Type B pancreatic cell (in vitro differentiated cells): ENCODE data around the gene HTR5A. TPM values are rescaled to one million over a fixed set of nuclear protein-coding genes. Genes with fewer than 3 reads are reported as not detected.

Experiments used
- DNase-seq: peaks from one replicate; pipeline ENCODE4 v3.0.0; 2021; ENCODE audit warnings: mixed read lengths; ENCODE audit not compliant: unreplicated experiment; ENCODE audit errors: extremely low spot score
- H3K27ac Mint-ChIP-seq: 2 replicates; pipeline ENCODE4 v1.8.0; 2021; ENCODE audit warnings: mild to moderate bottlenecking, mixed read lengths
- H3K27me3 Mint-ChIP-seq: 2 replicates; pipeline ENCODE4 v1.8.0; 2021; ENCODE audit warnings: mixed read lengths
- H3K36me3 Mint-ChIP-seq: 2 replicates; pipeline ENCODE4 v1.8.0; 2021; ENCODE audit warnings: mixed read lengths
- H3K4me1 Mint-ChIP-seq: one replicate; pipeline ENCODE4 v1.8.0; 2021; ENCODE audit warnings: mixed read lengths; ENCODE audit not compliant: unreplicated experiment
- H3K4me3 Mint-ChIP-seq: 2 replicates; pipeline ENCODE4 v1.8.0; 2021; ENCODE audit warnings: mild to moderate bottlenecking, mixed read lengths
- H3K9me3 Mint-ChIP-seq: 2 replicates; pipeline ENCODE4 v1.8.0; 2021; ENCODE audit warnings: mixed read lengths
- total RNA-seq: library from RNA; stranded (reverse); gene quantifications from 2 replicates; pipeline ENCODE4 v1.2.1, GENCODE V29; 2021; ENCODE audit warnings: low replicate concordance
- TF ChIP-seq, protein P1 (sequence below): fragments of 200-600 bp; sonication (generic); conservative IDR thresholded peaks from 2 replicates; pipeline ENCODE4 v1.5.0; 2021; ENCODE audit warnings: antibody characterized with exemption, mild to moderate bottlenecking

HTR5A gene
- total RNA-seq, 1 donor from 2014 or later, result not detected

DNA sequence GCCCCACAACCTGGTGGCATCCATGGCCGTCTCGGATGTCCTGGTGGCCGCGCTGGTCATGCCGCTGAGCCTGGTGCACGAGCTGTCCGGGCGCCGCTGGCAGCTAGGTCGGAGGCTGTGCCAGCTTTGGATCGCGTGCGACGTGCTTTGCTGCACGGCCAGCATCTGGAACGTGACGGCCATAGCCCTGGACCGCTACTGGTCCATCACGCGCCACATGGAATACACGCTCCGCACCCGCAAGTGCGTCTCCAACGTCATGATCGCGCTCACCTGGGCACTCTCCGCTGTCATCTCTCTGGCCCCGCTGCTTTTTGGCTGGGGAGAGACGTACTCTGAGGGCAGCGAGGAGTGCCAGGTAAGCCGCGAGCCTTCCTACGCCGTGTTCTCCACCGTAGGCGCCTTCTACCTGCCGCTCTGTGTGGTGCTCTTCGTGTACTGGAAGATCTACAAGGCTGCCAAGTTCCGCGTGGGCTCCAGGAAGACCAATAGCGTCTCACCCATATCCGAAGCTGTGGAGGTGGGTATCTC is 1.1 kb downstream of the HTR5A start:
- DNase-seq, result no peak
- H3K9me3 Mint-ChIP-seq, result no peaks in the 10 kb centered on the region
- TF ChIP-seq, protein P1, sequence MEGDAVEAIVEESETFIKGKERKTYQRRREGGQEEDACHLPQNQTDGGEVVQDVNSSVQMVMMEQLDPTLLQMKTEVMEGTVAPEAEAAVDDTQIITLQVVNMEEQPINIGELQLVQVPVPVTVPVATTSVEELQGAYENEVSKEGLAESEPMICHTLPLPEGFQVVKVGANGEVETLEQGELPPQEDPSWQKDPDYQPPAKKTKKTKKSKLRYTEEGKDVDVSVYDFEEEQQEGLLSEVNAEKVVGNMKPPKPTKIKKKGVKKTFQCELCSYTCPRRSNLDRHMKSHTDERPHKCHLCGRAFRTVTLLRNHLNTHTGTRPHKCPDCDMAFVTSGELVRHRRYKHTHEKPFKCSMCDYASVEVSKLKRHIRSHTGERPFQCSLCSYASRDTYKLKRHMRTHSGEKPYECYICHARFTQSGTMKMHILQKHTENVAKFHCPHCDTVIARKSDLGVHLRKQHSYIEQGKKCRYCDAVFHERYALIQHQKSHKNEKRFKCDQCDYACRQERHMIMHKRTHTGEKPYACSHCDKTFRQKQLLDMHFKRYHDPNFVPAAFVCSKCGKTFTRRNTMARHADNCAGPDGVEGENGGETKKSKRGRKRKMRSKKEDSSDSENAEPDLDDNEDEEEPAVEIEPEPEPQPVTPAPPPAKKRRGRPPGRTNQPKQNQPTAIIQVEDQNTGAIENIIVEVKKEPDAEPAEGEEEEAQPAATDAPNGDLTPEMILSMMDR, result no peak
- H3K4me1 Mint-ChIP-seq, result no peaks in the 10 kb centered on the region
- H3K27me3 Mint-ChIP-seq, result peaks cover 44% of the 10 kb centered on the region
- H3K36me3 Mint-ChIP-seq, result no peaks in the 10 kb centered on the region
- no peak overlapping the region for H3K4me3 Mint-ChIP-seq
- no peak overlapping the region for H3K27ac Mint-ChIP-seq

DNA sequence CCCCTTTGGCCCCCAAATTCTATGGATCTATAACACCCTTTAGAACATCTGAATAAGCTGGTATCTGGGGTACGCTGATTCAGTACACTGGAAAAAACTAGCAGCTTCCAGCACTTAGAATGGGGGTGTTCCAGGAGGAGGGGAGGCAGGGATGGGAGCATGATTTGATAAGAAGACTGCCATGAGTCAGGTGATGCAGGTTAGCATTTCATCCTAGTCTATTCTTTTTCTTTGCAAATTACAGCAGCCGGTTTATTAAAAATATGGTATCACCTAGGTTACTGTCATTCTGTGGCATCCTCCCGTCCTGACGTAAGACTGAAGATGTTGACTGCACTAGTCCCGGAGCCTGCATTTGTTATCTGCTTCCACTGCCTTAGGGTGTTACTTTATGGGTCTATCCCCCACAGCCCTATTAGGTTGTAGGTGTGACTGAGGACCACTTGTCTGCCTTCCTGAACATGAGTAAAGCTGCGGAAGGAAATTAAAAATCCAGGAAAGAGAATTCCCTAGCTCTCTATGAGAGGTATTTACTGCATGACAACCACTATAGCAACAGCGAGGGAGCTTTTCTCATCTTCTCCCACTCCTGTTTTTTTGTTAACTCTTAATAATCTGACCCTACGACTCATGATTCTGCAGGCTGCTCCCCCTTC is 1.9 kb downstream of the HTR5A start:
- Mint-ChIP-seq H3K9me3 (no peaks in the 10 kb centered on the region), H3K27ac (no peak overlapping the region), H3K4me3 (no peak overlapping the region), H3K36me3 (no peaks in the 10 kb centered on the region), H3K27me3 (peaks cover 44% of the 10 kb centered on the region), H3K4me1 (no peaks in the 10 kb centered on the region)
- DNase-seq, result no peak
- TF ChIP-seq, protein P1, result no peak

DNA sequence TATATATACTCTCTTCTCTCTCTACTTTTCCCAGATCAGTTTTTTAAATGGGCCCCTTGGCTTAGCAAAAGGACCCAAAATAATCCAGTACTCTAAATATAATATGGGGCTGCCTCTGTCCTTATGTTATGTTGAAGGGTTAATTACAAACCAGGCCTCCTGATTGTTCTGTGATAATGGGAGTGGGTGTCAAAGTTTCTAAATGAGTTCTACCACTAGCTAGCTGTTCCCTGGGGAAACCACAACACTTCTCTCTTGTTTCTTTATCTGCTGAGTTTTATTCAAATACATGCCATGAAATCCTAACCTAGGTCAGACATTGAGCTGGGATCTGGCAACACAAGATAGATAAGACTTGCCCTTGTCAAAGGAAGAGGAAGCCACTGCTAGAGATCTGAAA is 3.8 kb downstream of the HTR5A start:
- TF ChIP-seq, protein P1, result no peak

DNA sequence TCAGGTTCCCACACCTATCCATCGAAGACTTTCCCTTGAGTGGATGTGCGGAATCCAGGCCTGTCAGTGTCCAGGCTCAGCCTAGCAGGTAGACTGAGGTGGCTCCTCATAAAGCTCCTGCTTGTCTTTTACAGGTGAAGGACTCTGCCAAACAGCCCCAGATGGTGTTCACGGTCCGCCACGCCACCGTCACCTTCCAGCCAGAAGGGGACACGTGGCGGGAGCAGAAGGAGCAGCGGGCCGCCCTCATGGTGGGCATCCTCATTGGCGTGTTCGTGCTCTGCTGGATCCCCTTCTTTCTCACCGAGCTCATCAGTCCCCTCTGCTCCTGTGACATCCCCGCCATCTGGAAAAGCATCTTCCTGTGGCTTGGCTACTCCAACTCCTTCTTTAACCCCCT is 13.9 kb downstream of the HTR5A start:
- Mint-ChIP-seq H3K4me1 (no peaks in the 10 kb centered on the region), H3K36me3 (no peaks in the 10 kb centered on the region), H3K9me3 (no peaks in the 10 kb centered on the region), H3K4me3 (no peak overlapping the region), H3K27ac (no peak overlapping the region), H3K27me3 (peaks cover 45% of the 10 kb centered on the region)
- TF ChIP-seq, protein P1, result no peak
- DNase-seq, result no peak

More for the DNA sequence above, 3.8 kb downstream of the HTR5A start:
- Mint-ChIP-seq H3K27ac (no peak overlapping the region), H3K9me3 (no peaks in the 10 kb centered on the region), H3K4me3 (no peak overlapping the region), H3K36me3 (no peaks in the 10 kb centered on the region), H3K27me3 (peaks cover 41% of the 10 kb centered on the region), H3K4me1 (no peaks in the 10 kb centered on the region)
- no peak for DNase-seq

DNA sequence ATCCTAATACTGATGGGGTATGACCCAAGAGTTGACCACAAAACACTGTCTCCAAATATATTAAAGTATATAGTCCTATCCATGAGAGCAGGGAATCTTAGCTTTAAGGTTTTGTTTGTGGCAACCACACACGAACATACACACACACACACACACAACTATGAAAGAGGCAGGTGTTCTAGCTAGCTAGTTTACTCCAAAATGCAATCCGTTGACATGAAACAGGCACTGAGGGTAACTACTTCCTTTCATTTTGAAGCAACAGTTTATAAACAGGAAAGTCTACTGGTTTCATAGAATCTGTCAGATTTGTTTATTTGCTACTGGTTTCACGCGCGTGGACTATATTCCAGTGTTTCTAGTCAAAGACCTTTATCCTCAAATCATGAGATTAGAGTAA is 14.8 kb downstream of the HTR5A start:
- H3K27me3 Mint-ChIP-seq, result peaks cover 45% of the 10 kb centered on the region
- H3K4me3 Mint-ChIP-seq, result no peak overlapping the region
- TF ChIP-seq, protein P1, result no peak
- DNase-seq, result no peak
- H3K4me1 Mint-ChIP-seq, result no peaks in the 10 kb centered on the region
- no peaks in the 10 kb centered on the region for H3K36me3 Mint-ChIP-seq
- H3K27ac Mint-ChIP-seq, result no peak overlapping the region
- H3K9me3 Mint-ChIP-seq, result no peaks in the 10 kb centered on the region
